Vagina (tissue), 2 donors: ENCODE measurements around the gene MB. TPM values are rescaled to one million over a fixed set of nuclear protein-coding genes. Genes with fewer than 3 reads are reported as not detected.

Experiments
- DNase-seq, 2 donors: peaks; one replicate each; pipeline ENCODE4 v3.0.0-alpha.2; 2017; ENCODE audit errors: extremely low spot score in 2 of 2
- H3K27ac ChIP-seq: fragments of 200-600 bp; sonication (generic); one replicate; pipeline ENCODE4 v1.5.1; 2019
- H3K27me3 ChIP-seq: fragments of 200-600 bp; sonication (generic); one replicate; pipeline ENCODE4 v1.5.1; 2019
- H3K36me3 ChIP-seq, 2 donors: fragments of 200-600 bp; sonication (generic); one replicate each; pipeline ENCODE4 v1.5.1; 2017 to 2019
- H3K4me1 ChIP-seq: fragments of 200-600 bp; sonication (generic); one replicate; pipeline ENCODE4 v1.5.1; 2019
- H3K4me3 ChIP-seq, 2 donors: fragments of 200-600 bp; sonication (generic); 1 replicate in 1 of 2; 2 replicates in 1 of 2; pipeline ENCODE4 v1.5.1; 2016 to 2019
- H3K9me3 ChIP-seq: fragments of 200-600 bp; sonication (generic); one replicate; pipeline ENCODE4 v1.5.1; 2019
- CTCF ChIP-seq, 3 experiments: fragments of 450-650 bp in 2 of 3; fragments of 200-600 bp in 1 of 3; sonication (generic) in 1 of 3; IDR thresholded peaks; one replicate each; pipeline ENCODE4 v1.5.1; 2017 to 2019; ENCODE audit warnings: antibody characterized with exemption in 3 of 3, mild to moderate bottlenecking in 2 of 3, moderate library complexity in 2 of 3
- POLR2A ChIP-seq, 2 donors: fragments of 450-650 bp; IDR thresholded peaks; one replicate each; pipeline ENCODE4 v1.6.1; 2017; ENCODE audit warnings: antibody characterized with exemption in 2 of 2, mild to moderate bottlenecking in 2 of 2, moderate library complexity in 2 of 2
- POLR2AphosphoS5 ChIP-seq, 2 donors: sonication (generic); formaldehyde crosslinking; IDR thresholded peaks; one replicate each; pipeline ENCODE4 v1.9.0; 2017; ENCODE audit warnings: antibody characterized with exemption in 2 of 2, mild to moderate bottlenecking in 2 of 2, low read depth in 1 of 2; ENCODE audit not compliant: insufficient read depth in 1 of 2
- intact Hi-C: fragments of 100-400 bp; cut with DNase I; formaldehyde crosslinking; loops from one replicate; pipeline ENCODE4 v1.15.1; 2023
- total RNA-seq: library from RNA; depleted of rRNA; stranded (reverse); fragments of >200 nt; gene quantifications from one replicate; pipeline ENCODE4 v1.2.3, GENCODE V29; 2016

The MB gene
- total RNA-seq, 1 donor from 2014 or later = not detected

GRCh38 chr22:35661464-35661863, 44.3 kb upstream of the MB start:
- H3K27me3 ChIP-seq = no peaks in the 10 kb centered on the region
- no peak for DNase-seq
- no peak overlapping the region for H3K27ac ChIP-seq
- no peaks in the 10 kb centered on the region for H3K9me3 ChIP-seq
- no peak overlapping the region for H3K4me3 ChIP-seq
- no peak for TF ChIP-seq POLR2AphosphoS5 (IDR thresholded peaks at IDR 0.05; ENCODE audit: insufficient read depth in 1 of 2, low read depth in 1 of 2)
- no peak for TF ChIP-seq CTCF (IDR thresholded peaks at IDR 0.05)
- TF ChIP-seq POLR2A (IDR thresholded peaks at IDR 0.05) = no peak
- intact Hi-C loops = no loop called here
- peaks cover 0 to 41% of the 10 kb centered on the region in 2 donors for H3K36me3 ChIP-seq
- H3K4me1 ChIP-seq = peaks cover 12% of the 10 kb centered on the region

GRCh38 chr22:35660291-35661127, 43.4 kb upstream of the MB start:
- peak overlapping the region; percentile 47 for H3K27ac ChIP-seq
- H3K36me3 ChIP-seq = peaks cover 0 to 43% of the 10 kb centered on the region in 2 donors
- intact Hi-C loops = no loop called here
- peaks cover 12% of the 10 kb centered on the region for H3K4me1 ChIP-seq
- no peaks in the 10 kb centered on the region for H3K9me3 ChIP-seq
- H3K27me3 ChIP-seq = no peaks in the 10 kb centered on the region
- H3K4me3 ChIP-seq = no peak overlapping the region
- TF ChIP-seq CTCF (IDR thresholded peaks at IDR 0.05) (no peak), POLR2A (IDR thresholded peaks at IDR 0.05) (no peak), POLR2AphosphoS5 (IDR thresholded peaks at IDR 0.05; ENCODE audit: insufficient read depth in 1 of 2, low read depth in 1 of 2) (no peak)
- no peak for DNase-seq

GRCh38 chr22:35657571-35658312, 40.6 kb upstream of the MB start:
- Histone ChIP-seq H3K27me3 (no peaks in the 10 kb centered on the region), H3K9me3 (no peaks in the 10 kb centered on the region), H3K27ac (no peak overlapping the region), H3K4me1 (peaks cover 10% of the 10 kb centered on the region), H3K36me3 (peaks cover 0 to 37% of the 10 kb centered on the region in 2 donors), H3K4me3 (no peak overlapping the region)
- no peak for DNase-seq
- intact Hi-C loops = no loop called here
- TF ChIP-seq CTCF (IDR thresholded peaks at IDR 0.05) (no peak), POLR2AphosphoS5 (IDR thresholded peaks at IDR 0.05; ENCODE audit: insufficient read depth in 1 of 2, low read depth in 1 of 2) (no peak), POLR2A (IDR thresholded peaks at IDR 0.05) (no peak)

GRCh38 chr22:35656284-35656752, 39.2 kb upstream of the MB start:
- no peaks in the 10 kb centered on the region for H3K27me3 ChIP-seq
- H3K4me1 ChIP-seq = peaks cover 5% of the 10 kb centered on the region
- H3K27ac ChIP-seq = no peak overlapping the region
- H3K9me3 ChIP-seq = no peaks in the 10 kb centered on the region
- H3K4me3 ChIP-seq = no peak overlapping the region
- TF ChIP-seq POLR2AphosphoS5 (IDR thresholded peaks at IDR 0.05; ENCODE audit: insufficient read depth in 1 of 2, low read depth in 1 of 2) = no peak
- no peak for TF ChIP-seq POLR2A (IDR thresholded peaks at IDR 0.05)
- TF ChIP-seq CTCF (IDR thresholded peaks at IDR 0.05) = no peak
- peaks cover 0 to 37% of the 10 kb centered on the region in 2 donors for H3K36me3 ChIP-seq
- intact Hi-C loops = no loop called here
- DNase-seq = no peak
